GM19025 (cell line): ENCODE data around the gene RIN3.
"Not testable (repeated sequence)": the region's sequence is repeated elsewhere in the genome, so short reads cannot be mapped to it uniquely, and the experiment has no call there.

ENCODE experiments used
- ATAC-seq: cut with Tn5 transposase; IDR thresholded peaks from one replicate; pipeline ENCODE4 v1.9.1; 2021; ENCODE audit warnings: mild to moderate bottlenecking, low read depth, moderate library complexity; ENCODE audit not compliant: unreplicated experiment

Gene RIN3

GRCh38 chr14:92703516-92703915 lies 189.9 kb downstream of the RIN3 start:
- no peak for ATAC-seq

- peak; percentile 93 for ATAC-seq
These were observed 190.6 kb downstream of the RIN3 start for GRCh38 chr14:92704036-92704804.

- no peak for ATAC-seq
These were observed 191.2 kb downstream of the RIN3 start for GRCh38 chr14:92704821-92705220.

- ATAC-seq, result no peak
These were observed 192.8 kb downstream of the RIN3 start for GRCh38 chr14:92706386-92706785.

GRCh38 chr14:92709340-92710000 lies 195.9 kb downstream of the RIN3 start:
- no peak for ATAC-seq

GRCh38 chr14:92710001-92710341 lies 196.4 kb downstream of the RIN3 start:
- no peak for ATAC-seq

GRCh38 chr14:92711976-92712653 lies 198.5 kb downstream of the RIN3 start:
- no peak for ATAC-seq

GRCh38 chr14:92712654-92713051 lies 199.1 kb downstream of the RIN3 start:
- no peak for ATAC-seq

- not testable (repeated sequence) for ATAC-seq
These were observed 201.2 kb downstream of the RIN3 start for GRCh38 chr14:92714739-92715307.

GRCh38 chr14:92716131-92716530 lies 202.6 kb downstream of the RIN3 start:
- ATAC-seq, result no peak

GRCh38 chr14:92717571-92718042 lies 204.0 kb downstream of the RIN3 start:
- no peak for ATAC-seq

GRCh38 chr14:92718664-92719063 lies 205.1 kb downstream of the RIN3 start:
- ATAC-seq, result no peak

- ATAC-seq, result no peak
These were observed 205.8 kb downstream of the RIN3 start for GRCh38 chr14:92719421-92719820.

- no peak for ATAC-seq
These were observed 206.3 kb downstream of the RIN3 start for GRCh38 chr14:92719890-92720323.

GRCh38 chr14:92724516-92725340 lies 211.1 kb downstream of the RIN3 start:
- no peak for ATAC-seq

- ATAC-seq, result no peak
These were observed 212.8 kb downstream of the RIN3 start for GRCh38 chr14:92726135-92726932.

- ATAC-seq, result no peak
These were observed 213.3 kb downstream of the RIN3 start for GRCh38 chr14:92726933-92727262.

GRCh38 chr14:92728759-92729364 lies 215.3 kb downstream of the RIN3 start:
- ATAC-seq, result no peak
